Epidermal melanocyte (primary cell): ENCODE results near the gene SUSD1.
A peak's percentile ranks its signal among the peaks of the same experiment; 100 is the strongest.
"Not testable (repeated sequence)": the region's sequence is repeated elsewhere in the genome, so short reads cannot be mapped to it uniquely, and the experiment has no call there.

ENCODE experiments used
- DNase-seq: peaks from one replicate; pipeline ENCODE4 v3.0.0; 2011; ENCODE audit warnings: low spot score; ENCODE audit not compliant: insufficient read length

Gene SUSD1

DNA sequence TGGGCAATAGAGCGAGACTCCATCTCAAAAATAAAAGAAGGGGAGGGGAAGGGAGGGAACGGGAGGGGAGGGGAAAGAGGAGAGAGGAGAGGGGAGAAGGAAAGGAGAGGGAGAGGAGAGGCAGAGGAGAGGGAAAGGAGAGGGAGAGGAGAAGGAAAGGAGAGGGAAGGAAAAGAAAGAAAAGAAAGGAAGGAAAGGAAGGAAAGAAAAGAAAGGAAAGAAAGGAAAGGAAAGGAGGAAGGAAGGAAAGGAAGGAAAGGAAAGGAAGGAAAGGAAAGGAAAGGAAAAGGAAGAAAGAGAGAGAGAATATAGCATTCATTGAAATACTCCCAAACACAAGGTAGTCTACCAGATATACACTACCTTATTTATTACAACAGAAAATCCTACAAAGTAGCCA lies 44.8 kb downstream of the SUSD1 start:
- no peak for DNase-seq

DNA sequence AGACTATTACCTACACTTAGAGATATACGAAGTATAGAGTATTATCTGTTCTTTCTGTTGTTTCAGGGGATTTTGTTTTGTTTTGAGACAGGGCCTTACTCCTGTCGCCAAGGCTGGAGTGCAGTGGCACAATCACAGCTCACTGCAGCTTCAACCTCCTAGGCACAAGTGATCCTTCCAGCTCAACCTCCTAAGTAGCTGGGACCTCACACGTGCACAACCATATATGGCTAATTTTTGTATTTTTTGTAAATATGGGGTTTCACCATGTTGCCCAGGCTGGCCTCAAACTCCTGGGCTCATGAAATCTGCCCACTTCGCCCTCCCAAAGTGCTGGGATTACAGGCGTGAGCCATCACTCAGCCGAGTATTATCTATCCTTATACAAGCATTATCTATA lies 45.9 kb downstream of the SUSD1 start:
- DNase-seq, result no peak

DNA sequence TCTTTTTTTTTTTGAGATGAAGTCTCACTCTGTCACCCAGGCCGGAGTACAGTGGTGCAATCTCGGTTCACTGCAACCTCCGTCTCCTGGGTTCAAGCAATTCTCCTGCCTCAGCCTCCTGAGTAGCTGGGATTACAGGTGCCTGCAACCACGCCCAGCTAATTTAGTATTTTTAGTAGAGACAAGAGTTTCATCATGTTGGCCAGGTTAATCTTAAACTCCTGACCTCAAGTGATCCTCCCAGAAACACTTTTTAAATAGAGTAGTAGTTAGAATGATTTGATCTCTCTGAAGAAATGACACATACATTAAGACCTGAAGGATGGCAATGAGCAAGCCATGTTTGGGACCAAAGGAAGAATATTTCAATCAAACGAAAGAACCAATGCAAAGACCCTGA lies 46.7 kb downstream of the SUSD1 start:
- not testable (repeated sequence) for DNase-seq

DNA sequence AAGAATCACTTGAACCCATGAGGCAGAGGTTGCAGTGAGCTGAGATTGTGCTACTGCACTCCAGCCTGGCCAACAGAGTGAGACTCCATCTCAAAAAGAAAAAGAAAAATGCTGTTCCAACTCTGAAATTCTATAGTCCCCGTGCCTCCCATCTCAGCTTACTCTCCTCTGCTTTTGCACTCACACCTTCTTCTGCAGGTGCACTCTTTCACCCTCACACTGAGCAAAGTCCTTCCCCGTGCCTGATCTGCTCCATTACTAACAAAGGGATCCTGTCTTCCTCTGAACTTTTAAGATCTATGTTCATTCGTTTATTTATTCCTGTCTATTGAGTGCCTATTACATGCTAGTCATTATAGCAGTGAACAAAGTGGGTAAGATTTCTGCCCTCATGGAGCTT lies 47.8 kb downstream of the SUSD1 start:
- DNase-seq, result no peak

DNA sequence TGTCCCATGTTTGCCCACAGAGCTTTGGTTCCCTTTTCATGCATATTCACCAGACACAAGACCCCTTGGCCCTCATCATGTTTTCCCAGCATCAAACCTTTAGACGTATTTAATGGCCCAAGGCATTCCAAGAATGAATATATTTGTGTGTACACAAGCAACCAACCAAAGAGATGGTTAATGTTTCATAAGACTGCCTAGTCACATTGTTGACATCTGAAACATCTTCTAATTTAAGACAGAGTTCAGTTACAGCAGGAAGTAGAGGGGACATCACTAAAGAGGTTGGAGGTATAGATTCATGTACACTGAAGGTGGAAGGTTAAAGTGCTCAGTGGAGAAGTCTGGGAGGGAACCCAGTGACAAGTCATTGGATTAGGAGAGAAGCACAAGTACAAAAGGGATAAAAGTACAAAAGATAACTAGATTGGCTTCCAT lies 49.1 kb downstream of the SUSD1 start:
- DNase-seq, result no peak

DNA sequence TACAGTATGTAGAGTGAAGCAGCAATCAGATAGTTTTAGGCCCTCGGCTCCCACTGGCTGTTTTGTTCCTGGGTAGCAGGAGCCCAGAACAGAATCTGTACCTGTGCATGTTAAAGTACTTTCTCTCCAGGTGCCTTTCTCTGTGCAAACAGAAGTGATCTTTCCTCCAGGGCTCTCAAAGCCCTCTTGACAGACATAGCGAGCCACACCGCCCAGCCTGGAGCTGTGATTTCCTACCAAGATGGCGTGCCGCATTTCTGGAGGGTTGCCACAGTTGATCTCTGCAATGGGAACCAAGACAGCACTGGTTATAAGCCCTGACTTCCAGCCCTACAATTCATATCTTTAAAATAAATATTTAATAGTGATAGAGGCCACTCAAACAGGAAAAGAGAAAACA lies 50.9 kb downstream of the SUSD1 start:
- no peak for DNase-seq

DNA sequence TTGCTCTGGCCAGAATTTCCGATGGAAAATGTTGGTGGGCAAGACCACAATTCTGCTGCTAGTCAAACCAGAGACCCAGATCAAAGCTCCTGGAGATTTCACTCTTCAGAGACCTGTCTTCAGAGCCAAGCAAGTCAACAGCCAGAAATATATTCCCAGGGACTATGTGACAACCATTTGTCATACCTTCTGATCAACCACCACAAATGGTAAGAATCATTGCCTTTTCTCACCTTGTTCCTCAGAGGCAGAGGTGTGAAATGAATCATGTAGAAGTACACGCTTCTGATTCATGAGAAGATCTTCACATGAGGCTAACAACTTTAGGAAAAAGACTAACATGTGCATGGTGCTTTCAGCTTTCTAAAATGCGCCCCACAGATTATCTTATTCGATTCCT lies 53.5 kb downstream of the SUSD1 start:
- DNase-seq, result no peak

DNA sequence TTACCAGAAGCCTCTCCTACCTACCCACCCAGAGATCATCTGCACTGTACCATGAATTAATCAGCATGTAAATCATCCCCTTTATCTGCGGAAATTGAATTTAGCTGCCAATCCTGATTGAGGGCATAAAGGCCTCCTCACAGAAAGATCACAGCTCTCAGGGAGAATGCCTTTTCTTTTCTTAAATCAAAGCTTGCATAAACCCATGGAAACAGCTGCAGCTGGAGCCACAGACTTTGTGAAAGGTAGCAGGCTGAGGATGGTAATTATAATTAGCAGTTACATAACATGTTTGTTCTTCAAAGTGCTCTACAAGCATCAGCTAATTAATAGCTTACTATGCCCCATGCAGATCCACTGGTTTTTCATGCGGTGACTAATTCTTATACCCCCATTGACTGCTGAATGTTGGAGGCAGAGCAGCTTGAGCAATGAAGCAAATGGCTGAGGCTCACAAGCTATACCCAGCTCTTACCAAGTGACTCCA lies 54.6 kb downstream of the SUSD1 start:
- DNase-seq, result no peak

DNA sequence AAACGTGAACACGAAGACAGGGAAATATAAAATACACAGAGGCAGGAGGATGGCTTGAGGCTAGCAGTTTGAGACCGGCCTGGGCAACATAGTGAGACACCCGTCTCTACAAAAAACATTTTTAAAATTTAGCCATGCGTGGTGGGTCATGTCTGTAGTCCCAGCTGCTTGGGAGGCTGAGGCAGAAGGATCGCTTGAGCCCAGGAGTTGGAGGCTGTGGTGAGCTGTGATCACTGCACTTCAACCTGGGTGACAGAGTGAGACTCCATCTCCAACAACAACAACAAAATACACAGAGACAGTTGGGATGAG lies 55.1 kb downstream of the SUSD1 start:
- DNase-seq, result no peak

DNA sequence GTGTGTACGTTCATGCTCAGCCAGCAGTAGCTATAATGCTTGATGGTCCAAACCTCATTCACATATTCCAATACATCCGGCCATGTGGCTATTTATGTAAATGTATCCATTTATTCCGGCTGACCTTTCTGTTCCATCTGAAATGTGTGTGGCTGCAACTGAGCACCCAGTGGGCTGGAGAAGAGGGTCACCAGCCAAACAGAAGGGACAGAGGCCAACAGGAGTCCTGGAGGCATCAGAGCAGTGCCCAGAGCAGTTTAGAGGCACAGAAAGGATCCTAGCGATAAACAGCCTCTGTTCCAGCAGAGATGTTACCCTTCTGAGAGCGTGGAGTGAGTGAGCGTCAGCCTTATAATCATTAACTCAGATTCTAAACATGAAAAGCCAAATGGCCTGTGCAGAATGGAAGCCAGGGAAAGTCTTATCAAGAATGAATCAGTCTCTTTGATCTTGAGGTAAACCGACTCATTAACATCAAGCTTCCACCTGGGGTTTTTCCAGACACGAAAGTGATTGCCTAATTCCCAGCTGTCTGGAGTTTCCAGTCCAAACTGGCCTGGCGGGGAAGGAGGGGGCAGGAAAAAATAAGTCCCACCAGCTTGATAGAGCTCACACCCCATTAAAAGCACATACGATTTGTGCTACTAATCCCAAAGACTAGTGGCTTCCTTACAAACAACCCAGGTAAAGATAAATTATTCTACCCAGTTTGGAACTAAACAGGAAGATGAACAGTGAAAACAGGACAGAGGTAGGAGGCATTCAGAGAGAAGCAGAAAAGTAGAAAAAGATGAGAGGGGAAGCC lies 55.7 kb downstream of the SUSD1 start:
- DNase-seq, result no peak

DNA sequence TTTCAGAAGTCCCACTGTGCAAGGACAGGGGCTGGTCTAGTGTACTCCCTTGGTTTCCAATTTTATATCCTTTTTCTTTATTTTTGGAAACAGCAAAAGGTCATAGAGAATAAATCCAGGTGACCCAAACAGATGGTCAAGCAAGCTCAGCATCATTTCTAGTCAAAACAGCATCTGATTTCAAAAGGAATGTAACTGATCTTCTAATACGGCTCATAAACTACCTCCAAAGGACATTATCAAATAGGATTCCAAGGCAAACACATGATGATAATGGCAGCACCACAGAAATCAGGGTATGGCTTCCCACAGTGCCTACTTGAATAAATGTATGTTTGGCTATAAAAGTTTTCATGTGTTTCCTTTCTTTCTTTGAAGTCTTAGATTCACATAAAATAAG lies 57.1 kb downstream of the SUSD1 start:
- no peak for DNase-seq

DNA sequence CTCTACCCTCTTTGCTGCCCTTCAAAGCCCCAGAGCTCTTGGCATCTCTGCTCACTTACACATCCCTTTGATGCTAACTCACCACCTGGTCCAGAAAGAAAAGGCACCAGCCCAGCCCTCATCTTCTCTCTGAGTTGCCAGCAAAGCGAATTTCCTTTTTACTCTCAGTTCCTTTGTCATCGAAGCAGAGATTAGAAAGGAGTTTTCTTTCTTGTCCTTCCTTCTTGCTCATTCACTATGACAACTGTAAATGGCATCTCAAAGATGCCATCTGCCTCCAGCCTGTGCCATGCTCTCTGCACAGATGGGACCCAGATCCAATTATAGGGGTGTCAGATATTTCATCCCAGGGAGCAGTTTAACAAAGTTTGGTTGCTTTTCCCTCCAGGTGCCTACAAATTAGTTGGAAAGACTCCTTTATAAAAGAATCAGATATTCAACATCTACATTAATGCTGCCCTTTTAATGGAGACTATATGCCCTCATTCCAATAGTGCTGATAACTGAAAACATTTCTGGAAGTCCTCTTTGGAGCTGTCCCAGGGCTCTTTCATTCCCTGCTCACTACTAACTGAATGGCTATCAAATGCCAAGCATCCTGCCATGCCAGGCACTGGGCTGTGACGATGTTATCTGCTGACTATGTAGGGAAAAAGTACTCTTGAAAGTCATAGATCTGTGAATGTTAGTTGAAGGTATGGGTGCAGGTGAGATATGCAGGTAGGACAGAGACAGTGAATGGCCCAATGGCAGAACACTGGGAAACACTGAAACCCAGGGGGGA lies 58.9 kb downstream of the SUSD1 start:
- no peak for DNase-seq

DNA sequence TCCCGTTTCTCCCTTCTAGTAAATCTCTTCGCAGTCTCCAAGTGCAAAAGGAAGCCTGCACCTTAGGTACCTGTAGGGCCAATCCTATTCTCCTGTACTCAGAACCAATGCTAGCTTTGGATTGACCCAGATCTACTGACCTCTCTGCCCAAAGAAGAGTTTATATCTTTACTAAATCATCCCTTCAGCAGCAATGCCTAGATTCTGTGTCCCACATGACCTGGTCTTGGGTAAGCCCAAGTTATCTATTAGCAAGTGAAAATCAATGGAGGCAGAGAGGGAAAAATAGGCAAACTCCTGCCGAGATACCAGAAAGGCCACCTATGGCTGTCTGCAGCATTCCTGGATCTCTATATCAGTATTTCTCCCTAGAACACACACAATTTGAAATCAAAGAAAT lies 60.0 kb downstream of the SUSD1 start:
- DNase-seq, result no peak

DNA sequence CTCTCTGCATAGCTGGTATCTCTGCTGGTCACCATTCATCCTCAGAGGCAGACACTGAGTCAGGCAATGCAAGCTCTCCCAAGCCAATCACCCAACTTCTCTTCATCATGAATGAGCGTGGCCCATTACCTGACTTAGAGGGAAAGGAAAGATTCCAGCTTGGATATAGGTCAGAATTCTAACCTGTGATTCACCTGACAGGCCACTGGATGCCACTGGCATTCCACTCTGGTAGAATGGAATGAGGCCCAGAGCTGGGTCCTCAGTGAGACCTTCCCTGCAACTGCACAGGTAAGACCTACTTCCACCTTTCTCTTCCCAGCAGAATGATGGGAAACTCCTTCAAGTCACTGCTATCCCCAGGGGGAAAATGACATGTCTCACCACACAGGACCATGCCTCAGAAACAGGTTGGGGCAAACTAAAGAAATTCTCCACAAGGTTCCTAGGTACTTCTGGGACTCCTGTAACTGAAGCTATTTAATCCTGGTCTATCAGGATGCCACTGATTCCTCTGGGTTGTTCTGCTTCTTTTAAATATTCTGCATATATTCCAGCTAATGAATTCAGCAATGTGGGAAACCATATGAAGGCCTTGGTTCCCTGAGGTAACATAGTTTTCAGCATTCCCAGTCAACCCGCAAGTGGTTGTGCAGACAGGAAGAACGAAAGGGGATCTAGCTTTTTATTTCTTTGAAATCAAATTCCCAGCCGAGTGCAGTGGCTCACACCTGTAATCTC lies 62.0 kb downstream of the SUSD1 start:
- DNase-seq, result no peak

DNA sequence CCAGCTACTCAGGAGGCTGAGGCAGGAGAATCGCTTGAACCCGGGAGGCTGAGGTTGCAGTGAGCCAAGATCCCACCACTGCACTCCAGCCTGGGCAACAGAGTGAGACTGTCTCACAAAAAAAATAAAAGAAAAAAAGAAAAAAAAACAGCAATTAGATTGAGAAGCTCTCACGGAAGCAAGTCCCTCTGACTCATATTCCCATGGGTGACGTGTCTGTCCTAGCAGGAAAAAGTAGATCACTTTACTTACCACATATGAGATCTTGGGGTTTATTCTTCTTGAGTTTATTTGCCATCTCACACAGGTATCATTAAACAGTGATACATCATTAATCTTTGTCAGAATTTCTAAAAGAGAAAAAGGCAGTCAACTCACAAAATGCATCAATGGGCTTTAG lies 62.6 kb downstream of the SUSD1 start:
- DNase-seq, result peak; percentile 62

DNA sequence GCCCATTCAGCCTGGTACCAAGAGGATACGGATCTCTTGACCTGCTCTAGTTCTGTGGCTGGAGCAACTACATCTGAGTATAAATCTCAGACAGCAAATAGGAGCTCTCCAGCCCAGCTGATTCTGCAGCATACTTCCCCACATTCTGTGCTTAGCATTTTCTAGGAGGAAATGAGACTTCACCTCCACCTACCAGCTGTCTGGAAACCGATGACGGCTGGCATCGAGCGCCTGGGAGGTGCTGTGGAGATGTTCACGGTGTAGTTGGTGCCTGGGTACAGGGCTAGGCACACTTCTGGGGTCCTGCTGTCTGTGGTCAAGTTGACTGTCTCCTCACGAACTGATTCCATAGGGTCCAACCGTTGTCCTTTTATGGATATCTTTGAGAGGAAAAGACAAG lies 63.6 kb downstream of the SUSD1 start:
- DNase-seq, result no peak

DNA sequence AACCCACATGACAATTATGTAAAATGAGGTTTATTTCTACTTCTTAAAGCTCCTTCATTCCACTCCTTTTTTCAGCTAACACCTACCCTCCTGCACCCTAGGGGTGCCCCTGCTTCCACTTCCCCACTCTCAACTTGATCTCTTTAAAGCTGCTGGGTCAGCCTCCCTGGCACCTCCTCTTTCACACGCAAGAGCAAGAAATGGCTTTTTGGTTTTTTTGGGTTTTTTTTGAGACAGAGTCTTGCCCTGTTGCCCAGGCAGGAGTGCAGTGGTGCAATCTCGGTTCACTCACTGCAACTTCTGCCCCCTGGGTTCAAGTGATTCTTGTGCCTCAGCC lies 64.4 kb downstream of the SUSD1 start:
- DNase-seq, result no peak

DNA sequence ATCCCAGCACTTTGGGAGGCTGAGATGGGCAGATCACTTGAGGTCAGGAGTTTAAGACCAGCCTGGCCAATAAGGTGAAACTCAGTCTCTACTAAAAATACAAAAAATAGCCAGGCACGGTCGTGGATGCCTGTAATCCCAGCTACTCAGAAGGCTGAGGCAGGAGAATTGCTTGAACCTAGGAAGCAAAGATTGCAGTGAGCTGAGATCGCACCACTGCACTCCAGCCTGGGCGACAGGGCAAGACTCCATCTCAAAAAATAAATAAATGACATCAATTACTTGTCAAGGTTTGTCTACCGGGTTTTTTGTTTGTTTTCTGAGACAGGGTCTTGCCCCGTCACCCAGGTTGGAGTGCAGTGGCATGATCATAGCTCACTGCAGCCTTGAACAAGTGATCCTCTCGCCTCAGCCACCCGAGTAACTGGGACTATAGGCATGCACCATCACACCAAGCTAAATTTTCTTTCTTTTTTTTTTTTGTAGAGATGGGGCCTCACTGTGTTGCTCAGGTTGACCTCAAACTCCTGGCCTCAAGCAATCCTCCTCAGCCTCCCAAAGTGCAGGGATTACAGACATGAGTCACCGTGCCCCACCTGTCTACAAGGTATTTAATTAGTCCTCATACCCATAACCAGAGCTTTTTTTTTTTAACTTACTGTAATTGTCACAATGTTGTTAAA lies 64.9 kb downstream of the SUSD1 start:
- DNase-seq, result no peak

DNA sequence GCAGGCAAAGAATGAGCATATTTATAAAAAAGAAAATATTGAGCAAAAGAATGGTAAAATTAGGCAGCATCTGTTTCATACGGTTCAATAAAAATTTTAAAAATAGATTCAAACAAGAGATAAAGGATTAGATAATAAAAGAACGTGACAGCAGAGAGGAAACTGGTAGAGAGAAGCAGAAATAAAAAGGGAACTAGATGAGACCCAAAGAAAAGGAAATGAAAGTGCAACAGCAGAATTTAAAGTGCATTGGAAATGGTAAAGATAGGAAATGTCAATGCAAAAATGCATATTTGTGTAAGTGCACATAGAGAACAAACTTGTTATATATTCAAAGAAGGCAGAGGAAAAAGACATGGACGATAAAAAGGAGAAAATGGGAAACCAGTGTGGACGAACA lies 70.2 kb downstream of the SUSD1 start:
- DNase-seq, result no peak

DNA sequence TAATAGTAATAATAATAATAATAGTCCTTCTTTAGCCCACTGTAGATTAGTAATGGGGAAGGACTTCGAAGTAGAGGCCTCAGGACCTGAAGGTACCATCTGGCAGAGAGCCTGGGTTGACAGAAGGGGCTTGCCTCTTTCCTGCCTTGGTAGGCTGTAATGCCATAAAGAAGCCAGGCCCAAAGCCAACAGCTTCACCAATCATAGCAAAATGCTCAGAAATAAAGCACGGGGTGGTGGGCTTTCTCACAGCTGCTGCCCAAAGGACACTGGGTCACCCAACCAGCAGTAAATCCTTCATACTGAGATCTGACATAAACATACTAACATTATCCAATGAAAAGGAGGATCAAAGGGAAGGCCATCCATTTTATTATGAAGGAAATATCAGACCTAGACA lies 70.7 kb downstream of the SUSD1 start:
- DNase-seq, result no peak

DNA sequence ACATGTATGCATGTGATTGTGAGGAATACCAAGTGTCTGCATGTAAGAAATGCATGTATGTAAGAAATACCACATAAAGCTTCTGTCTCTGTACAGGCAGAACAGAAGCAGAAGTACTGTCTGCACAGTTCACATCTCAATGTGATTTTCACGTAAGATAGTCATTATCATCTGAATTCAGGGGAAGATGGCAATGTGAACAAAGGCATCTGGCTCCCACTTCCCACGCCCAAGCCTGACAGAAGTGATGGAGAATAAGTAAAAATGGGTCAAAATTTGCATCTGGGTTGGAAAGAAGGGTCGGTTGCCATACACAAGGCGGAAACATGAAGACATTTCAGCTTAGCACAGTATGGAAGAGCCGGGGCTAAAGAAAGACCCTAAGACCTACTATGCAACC lies 71.7 kb downstream of the SUSD1 start:
- no peak for DNase-seq
